HepG2 (cell line): ENCODE data around the gene ADGRG6. TPM values are rescaled to one million over a fixed set of nuclear protein-coding genes. Genes with fewer than 3 reads are reported as not detected.
A peak's percentile ranks its signal among the peaks of the same experiment; 100 is the strongest.

Experiments used
- AGO2 ChIP-seq: fragments of 200-400 bp; formaldehyde crosslinking; optimal IDR thresholded peaks from 2 replicates; pipeline ENCODE3; 2017; ENCODE audit warnings: mild to moderate bottlenecking, low read depth, low read length, moderate library complexity
- ATRX ChIP-seq: sonication (generic); formaldehyde crosslinking; IDR thresholded peaks from 2 replicates; pipeline ENCODE4 v1.4.0; 2020; ENCODE audit warnings: missing genetic modification reagents, borderline replicate concordance
- DPF2 ChIP-seq: sonication (generic); formaldehyde crosslinking; IDR thresholded peaks from 2 replicates; pipeline ENCODE4 v1.4.0; 2020; ENCODE audit warnings: mild to moderate bottlenecking, low read depth, missing genetic modification reagents, borderline replicate concordance
- ELF3 ChIP-seq: IDR thresholded peaks from 2 replicates; pipeline ENCODE4 v1.6.1; 2016; ENCODE audit warnings: missing genetic modification reagents, missing compliant biosample characterization
- GFI1 ChIP-seq: sonication (generic); formaldehyde crosslinking; IDR thresholded peaks from 2 replicates; pipeline ENCODE4 v1.5.0; 2020; ENCODE audit warnings: missing genetic modification reagents, mild to moderate bottlenecking, borderline replicate concordance
- GPBP1L1 ChIP-seq: sonication (generic); formaldehyde crosslinking; IDR thresholded peaks from 2 replicates; pipeline ENCODE4 v1.5.0; 2020; ENCODE audit warnings: mild to moderate bottlenecking, missing genetic modification reagents
- KDM3A ChIP-seq: IDR thresholded peaks from 2 replicates; pipeline ENCODE4 v1.6.1; 2018; ENCODE audit warnings: low read depth, missing compliant biosample characterization
- MAZ ChIP-seq, 2 experiments: sonication (generic) in 1 of 2; formaldehyde crosslinking in 1 of 2; IDR thresholded peaks; 2 replicates each; pipeline versions ENCODE4 v1.5.0 to v1.6.1; 2012 to 2020; ENCODE audit warnings: low read depth in 2 of 2, mild to moderate bottlenecking in 2 of 2, borderline replicate concordance in 1 of 2, improper control_type of control experiment in 1 of 2, low read length in 1 of 2, missing genetic modification reagents in 1 of 2, moderate library complexity in 1 of 2
- NFATC3 ChIP-seq: sonication (generic); formaldehyde crosslinking; IDR thresholded peaks from 2 replicates; pipeline ENCODE4 v1.5.1; 2020; ENCODE audit warnings: mild to moderate bottlenecking, missing genetic modification reagents
- PHB2 ChIP-seq: fragments of 450-650 bp; IDR thresholded peaks from 2 replicates; pipeline ENCODE4 v1.6.1; 2018; ENCODE audit not compliant: partially characterized antibody
- PRDM4 ChIP-seq: sonication (generic); formaldehyde crosslinking; IDR thresholded peaks from 2 replicates; pipeline ENCODE4 v1.9.0; 2021; ENCODE audit warnings: missing genetic modification reagents, borderline replicate concordance
- RAD51 ChIP-seq: fragments of 450-650 bp; IDR thresholded peaks from 2 replicates; pipeline ENCODE4 v1.6.1; 2016; ENCODE audit warnings: borderline replicate concordance
- SRY ChIP-seq: sonication (generic); formaldehyde crosslinking; IDR thresholded peaks from 2 replicates; pipeline ENCODE4 v1.8.0; 2022; ENCODE audit warnings: mild to moderate bottlenecking, missing genetic modification reagents
- ZIK1 ChIP-seq: sonication (generic); formaldehyde crosslinking; IDR thresholded peaks from 2 replicates; pipeline ENCODE4 v1.5.0; 2020; ENCODE audit warnings: mild to moderate bottlenecking, low read depth, missing genetic modification reagents, borderline replicate concordance
- ZNF264 ChIP-seq: sonication (generic); formaldehyde crosslinking; IDR thresholded peaks from 2 replicates; pipeline ENCODE4 v1.4.0; 2020; ENCODE audit warnings: missing genetic modification reagents
- ZNF281 ChIP-seq: sonication (generic); formaldehyde crosslinking; IDR thresholded peaks from 2 replicates; pipeline ENCODE4 v1.4.0; 2020; ENCODE audit warnings: missing genetic modification reagents, borderline replicate concordance
- ZNF724P ChIP-seq: sonication (generic); formaldehyde crosslinking; IDR thresholded peaks from 2 replicates; pipeline ENCODE4 v1.8.0; 2022; ENCODE audit warnings: missing genetic modification reagents, borderline replicate concordance
- ZSCAN25 ChIP-seq: sonication (generic); formaldehyde crosslinking; IDR thresholded peaks from 2 replicates; pipeline ENCODE4 v1.8.0; 2022; ENCODE audit warnings: mild to moderate bottlenecking, missing genetic modification reagents
- polyA plus RNA-seq, 8 experiments: library from polyadenylated mRNA; depleted of rRNA in 3 of 8; stranded (reverse) in 7 of 8; unstranded in 1 of 8; fragments of >200 nt; fragmentation: Illumina TruSeq in 4 of 8; extraction: Trizol in 4 of 8; gene quantifications; 2 replicates each; pipeline versions ENCODE4 v1.2.1 to v1.2.3, GENCODE V29; 2011 to 2016; ENCODE audit warnings: low read depth in 4 of 8, missing spikeins in 1 of 8, mixed read lengths in 1 of 8; ENCODE audit not compliant: insufficient read depth in 1 of 8
- total RNA-seq, 5 experiments: library from RNA; depleted of rRNA; stranded (reverse); fragments of >200 nt; fragmentation: Illumina TruSeq; extraction: Trizol; gene quantifications; 2 replicates each; pipeline ENCODE4 v1.2.3, GENCODE V29; 2016; ENCODE audit warnings: low read depth in 1 of 5
- TF ChIP-seq, protein P1 (sequence below): sonication (generic); formaldehyde crosslinking; IDR thresholded peaks from 2 replicates; pipeline ENCODE4 v1.4.0; 2020; ENCODE audit warnings: missing genetic modification reagents

Gene ADGRG6
- total and polyA plus RNA-seq, 2 of the 13 experiments (the other 11 are each of a cell fraction or from before 2014, with no cell fraction given): 129 to 249 TPM

DNA sequence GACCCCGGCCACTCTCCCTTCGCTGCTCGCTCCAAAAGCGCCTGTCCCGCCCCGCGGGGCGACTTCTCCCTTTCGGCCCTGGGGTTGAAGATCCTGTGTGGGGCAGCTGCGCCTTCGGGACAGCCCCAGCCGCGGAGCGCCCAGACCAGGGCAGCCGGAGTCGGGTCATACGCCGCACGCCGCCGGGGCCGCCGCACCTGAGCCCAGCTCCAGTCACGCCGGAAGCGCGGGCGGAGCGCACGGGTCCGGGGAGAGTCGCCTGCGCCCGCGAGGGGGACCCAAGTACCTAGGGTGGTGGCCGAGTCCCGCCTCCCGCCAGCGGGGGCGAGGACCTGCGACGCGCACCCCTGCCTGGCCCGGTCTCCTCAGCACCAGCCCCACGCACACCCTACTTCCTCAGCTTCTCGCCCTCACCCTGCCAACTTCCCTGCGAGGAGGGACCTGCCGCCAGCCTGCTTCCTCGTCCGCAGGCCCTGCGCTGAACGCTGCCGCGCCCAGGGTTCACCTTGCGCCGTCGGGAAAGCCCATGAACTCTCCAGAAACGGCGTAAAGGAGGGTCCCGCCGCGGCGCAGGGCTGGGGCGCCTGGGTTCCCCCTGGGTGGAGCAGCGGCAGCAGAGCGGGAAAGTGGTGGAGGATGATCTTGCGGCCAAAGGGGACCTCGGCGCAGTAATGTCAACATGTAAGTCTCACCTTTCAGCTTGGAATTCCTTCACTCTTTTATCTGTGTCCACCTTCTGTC lies at the start of gene ADGRG6 (continued):
- TF ChIP-seq ZSCAN25: peak; percentile 98
- peak; percentile 90 for TF ChIP-seq ELF3 (CRISPR knock-in tag)
- no peak for TF ChIP-seq ZNF281 (CRISPR knock-in tag)
- TF ChIP-seq SRY (CRISPR knock-in tag): peak; percentile 98
- TF ChIP-seq ZNF264: 0 out of 2 replicates have a peak, but pooled peaks have one; percentile 53
- TF ChIP-seq PHB2: no peak
- TF ChIP-seq ZIK1 (CRISPR knock-in tag): peak; percentile 96
- peak; percentile 50; the same call in 1 of the 2 replicates for TF ChIP-seq PRDM4
- TF ChIP-seq GPBP1L1 (CRISPR knock-in tag): no peak
- TF ChIP-seq, protein P1, sequence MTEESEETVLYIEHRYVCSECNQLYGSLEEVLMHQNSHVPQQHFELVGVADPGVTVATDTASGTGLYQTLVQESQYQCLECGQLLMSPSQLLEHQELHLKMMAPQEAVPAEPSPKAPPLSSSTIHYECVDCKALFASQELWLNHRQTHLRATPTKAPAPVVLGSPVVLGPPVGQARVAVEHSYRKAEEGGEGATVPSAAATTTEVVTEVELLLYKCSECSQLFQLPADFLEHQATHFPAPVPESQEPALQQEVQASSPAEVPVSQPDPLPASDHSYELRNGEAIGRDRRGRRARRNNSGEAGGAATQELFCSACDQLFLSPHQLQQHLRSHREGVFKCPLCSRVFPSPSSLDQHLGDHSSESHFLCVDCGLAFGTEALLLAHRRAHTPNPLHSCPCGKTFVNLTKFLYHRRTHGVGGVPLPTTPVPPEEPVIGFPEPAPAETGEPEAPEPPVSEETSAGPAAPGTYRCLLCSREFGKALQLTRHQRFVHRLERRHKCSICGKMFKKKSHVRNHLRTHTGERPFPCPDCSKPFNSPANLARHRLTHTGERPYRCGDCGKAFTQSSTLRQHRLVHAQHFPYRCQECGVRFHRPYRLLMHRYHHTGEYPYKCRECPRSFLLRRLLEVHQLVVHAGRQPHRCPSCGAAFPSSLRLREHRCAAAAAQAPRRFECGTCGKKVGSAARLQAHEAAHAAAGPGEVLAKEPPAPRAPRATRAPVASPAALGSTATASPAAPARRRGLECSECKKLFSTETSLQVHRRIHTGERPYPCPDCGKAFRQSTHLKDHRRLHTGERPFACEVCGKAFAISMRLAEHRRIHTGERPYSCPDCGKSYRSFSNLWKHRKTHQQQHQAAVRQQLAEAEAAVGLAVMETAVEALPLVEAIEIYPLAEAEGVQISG: peak; percentile 89
- no peak for TF ChIP-seq RAD51
- TF ChIP-seq AGO2: peak; percentile 99
- TF ChIP-seq ZNF724P (CRISPR knock-in tag): no peak; the same call in 1 of the 2 replicates
- TF ChIP-seq ATRX (CRISPR knock-in tag): no peak; the same call in 1 of the 2 replicates
- peak; percentile 69; the same call in 1 of the 2 replicates for TF ChIP-seq MAZ (IDR thresholded peaks at IDR 0.05; ENCODE audit: borderline replicate concordance, low read depth, low read length)
- peak; percentile 94 for TF ChIP-seq MAZ (CRISPR knock-in tag; IDR thresholded peaks at IDR 0.05; ENCODE audit: low read depth)
- peak; percentile 97 for TF ChIP-seq KDM3A (CRISPR knock-in tag)
- TF ChIP-seq NFATC3 (CRISPR knock-in tag): no peak
- no peak for TF ChIP-seq DPF2 (CRISPR knock-in tag)
- TF ChIP-seq GFI1: peak; percentile 87
